ENCODE data around the gene PXDC1. TPM values are rescaled to one million over a fixed set of nuclear protein-coding genes. Genes with fewer than 3 reads are reported as not detected.

Gene PXDC1
- total and polyA plus RNA-seq, 12 donors, result 3.7 to 46.7 (median 22.5) TPM

DNA sequence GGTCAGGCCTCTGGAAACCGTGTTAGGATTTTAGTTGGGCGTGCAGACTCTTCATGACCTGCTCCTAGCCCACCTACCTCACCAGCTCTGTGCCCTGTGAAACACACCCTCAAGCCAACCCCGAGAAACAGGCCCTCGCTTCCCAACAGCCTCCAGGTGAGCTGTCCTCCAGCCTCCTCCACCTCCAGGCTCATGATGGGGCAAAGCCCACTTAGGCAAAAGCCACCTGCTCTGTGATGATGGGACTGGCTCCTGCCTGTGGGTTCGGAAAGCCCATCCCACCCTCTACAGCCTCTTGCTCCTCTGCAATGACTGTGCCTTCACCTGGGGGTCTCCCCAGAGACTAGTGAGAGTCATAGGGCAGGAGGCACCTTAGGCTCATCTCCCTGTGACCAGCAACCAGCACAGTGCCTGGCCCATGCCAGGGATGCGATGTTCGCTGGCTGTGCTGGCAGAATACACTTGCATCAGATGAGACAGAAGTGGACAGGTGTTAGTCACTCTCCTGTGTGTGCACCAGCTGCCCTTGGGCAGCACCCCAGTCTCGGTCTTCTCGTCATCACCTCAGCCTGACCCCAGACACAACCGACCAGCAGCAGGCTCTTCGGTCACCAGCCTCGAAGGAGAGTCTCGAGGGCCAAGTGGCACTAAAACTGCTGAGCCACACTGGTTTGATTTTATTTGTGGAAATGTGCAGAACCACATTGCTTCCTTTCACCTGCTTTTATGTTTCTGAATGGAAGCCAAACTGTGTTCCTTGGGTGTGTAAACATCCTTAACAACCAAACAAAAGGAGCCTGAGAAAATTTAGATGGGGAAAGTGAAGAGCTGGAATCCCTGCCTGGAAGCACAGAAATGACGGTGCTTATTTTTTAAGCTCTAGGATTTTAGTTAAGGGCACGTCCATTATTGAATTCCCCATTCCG lies 10.7 kb downstream of the PXDC1 start:
- WGBS, 4 donors, result 78 to 82% (median 82%) methylated on average over 16 of the region's 16 CpGs
- DNase-seq, result no peak
- TF ChIP-seq POLR2A (IDR thresholded peaks at IDR 0.05), result no peak
- TF ChIP-seq, protein P1, sequence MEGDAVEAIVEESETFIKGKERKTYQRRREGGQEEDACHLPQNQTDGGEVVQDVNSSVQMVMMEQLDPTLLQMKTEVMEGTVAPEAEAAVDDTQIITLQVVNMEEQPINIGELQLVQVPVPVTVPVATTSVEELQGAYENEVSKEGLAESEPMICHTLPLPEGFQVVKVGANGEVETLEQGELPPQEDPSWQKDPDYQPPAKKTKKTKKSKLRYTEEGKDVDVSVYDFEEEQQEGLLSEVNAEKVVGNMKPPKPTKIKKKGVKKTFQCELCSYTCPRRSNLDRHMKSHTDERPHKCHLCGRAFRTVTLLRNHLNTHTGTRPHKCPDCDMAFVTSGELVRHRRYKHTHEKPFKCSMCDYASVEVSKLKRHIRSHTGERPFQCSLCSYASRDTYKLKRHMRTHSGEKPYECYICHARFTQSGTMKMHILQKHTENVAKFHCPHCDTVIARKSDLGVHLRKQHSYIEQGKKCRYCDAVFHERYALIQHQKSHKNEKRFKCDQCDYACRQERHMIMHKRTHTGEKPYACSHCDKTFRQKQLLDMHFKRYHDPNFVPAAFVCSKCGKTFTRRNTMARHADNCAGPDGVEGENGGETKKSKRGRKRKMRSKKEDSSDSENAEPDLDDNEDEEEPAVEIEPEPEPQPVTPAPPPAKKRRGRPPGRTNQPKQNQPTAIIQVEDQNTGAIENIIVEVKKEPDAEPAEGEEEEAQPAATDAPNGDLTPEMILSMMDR (IDR thresholded peaks at IDR 0.05), result no peak
- intact Hi-C loops (cut with DNase I), result loop anchor here (5.0 to 10.0 kb wide), 4 partner anchors 146 to 274 kb away; no protein-coding TSS in a partner anchor
- Histone ChIP-seq H3K27ac (no peak overlapping the region), H3K27me3 (no peaks in the 10 kb centered on the region), H3K4me1 (replicated peaks in 1 of 2) (peaks cover 0 to 24% of the 10 kb centered on the region in 2 donors), H3K4me3 (no peak overlapping the region), H3K9me3 (replicated peaks in 1 of 3) (no peaks in the 10 kb centered on the region), H3K36me3 (replicated peaks in 1 of 2) (peaks cover 0 to 26% of the 10 kb centered on the region in 2 donors)

DNA sequence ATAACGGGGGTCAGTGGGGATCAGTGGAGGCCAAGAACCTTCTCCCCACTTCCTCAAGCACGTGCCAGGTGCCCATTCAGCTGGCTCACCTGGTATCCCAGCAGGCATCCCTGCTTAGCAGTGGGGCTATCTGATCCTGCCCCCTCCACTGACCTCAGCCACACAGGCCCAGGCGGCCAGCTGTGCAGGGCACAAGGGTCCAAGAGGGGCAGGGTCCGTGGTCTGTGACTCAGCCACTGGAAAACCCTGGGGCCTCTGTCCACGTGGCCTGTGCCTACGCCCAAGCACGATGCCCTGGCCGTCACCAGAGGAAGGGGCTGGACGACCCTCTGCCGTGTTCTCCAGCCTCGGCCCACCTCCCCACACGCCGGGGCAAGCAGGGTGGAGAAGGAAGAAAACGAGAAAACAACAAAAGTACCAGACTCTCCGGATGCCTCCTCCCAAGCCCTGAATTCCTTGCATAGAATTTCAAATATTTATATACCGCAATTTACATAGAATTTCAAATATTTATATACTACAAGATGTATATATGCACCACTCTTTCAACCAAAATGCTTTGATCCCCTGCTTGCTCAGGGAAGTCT lies 12.1 kb downstream of the PXDC1 start:
- peaks cover 0 to 24% of the 10 kb centered on the region in 2 donors for H3K4me1 ChIP-seq (replicated peaks in 1 of 2)
- no peak overlapping the region for H3K27ac ChIP-seq
- no peak overlapping the region for H3K4me3 ChIP-seq
- no peaks in the 10 kb centered on the region for H3K27me3 ChIP-seq
- intact Hi-C loops (cut with DNase I), result loop anchor here (10.0 kb wide), 2 partner anchors 325 to 605 kb away; no protein-coding TSS in a partner anchor
- no peak for DNase-seq
- peaks cover 0 to 26% of the 10 kb centered on the region in 2 donors for H3K36me3 ChIP-seq (replicated peaks in 1 of 2)
- TF ChIP-seq, protein P1 (IDR thresholded peaks at IDR 0.05), result no peak
- no peak for TF ChIP-seq POLR2A (IDR thresholded peaks at IDR 0.05)
- H3K9me3 ChIP-seq (replicated peaks in 1 of 3), result no peaks in the 10 kb centered on the region
- WGBS, 4 donors, result 71 to 81% (median 77%) methylated on average over 13 to 16 of the region's 16 CpGs

DNA sequence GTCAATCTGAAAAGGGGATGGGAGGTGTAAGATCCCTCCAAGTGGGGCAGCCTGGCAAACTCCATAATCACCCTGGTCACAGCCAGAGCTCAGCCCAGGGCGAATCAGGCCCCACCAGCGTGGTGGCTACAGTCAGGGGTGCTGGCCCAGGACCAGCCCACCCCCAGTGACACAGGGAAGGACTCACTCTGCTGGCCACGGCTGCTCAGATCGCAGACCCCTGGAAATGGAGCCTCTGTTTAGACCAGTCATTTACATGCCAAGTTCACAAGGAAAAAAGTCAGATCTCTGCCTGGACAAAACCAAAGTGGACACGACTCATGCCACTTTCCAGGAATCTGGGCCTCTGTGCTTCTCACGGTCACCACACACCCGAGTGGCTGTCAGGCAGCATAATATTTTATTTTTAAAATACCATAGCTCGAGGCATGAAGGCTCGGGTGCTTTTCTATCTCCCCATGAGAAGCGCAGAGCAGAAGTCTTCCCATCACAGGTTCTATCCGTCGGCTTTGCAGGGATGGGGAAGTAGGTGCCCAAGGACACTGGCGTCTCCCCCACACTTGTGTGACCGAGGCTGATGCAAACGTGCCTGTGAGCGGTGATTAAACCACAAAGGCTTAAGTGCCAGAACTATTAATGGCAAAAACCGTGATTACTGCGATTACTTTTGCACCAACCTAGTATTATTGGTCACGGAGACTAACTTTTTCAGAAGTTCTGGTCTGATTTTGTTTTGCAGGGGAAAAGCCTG lies 13.0 kb downstream of the PXDC1 start:
- Histone ChIP-seq H3K36me3 (replicated peaks in 1 of 2) (peaks cover 0 to 26% of the 10 kb centered on the region in 2 donors), H3K4me3 (no peak overlapping the region), H3K27ac (no peak overlapping the region), H3K27me3 (no peaks in the 10 kb centered on the region), H3K4me1 (replicated peaks in 1 of 2) (peaks cover 0 to 21% of the 10 kb centered on the region in 2 donors), H3K9me3 (replicated peaks in 1 of 3) (no peaks in the 10 kb centered on the region)
- no peak for DNase-seq
- intact Hi-C loops (cut with DNase I), result loop anchor here (10.0 kb wide), 2 partner anchors 324 to 604 kb away; no protein-coding TSS in a partner anchor
- WGBS, 4 donors, result 81 to 88% (median 84%) methylated on average over 19 of the region's 19 CpGs
- TF ChIP-seq POLR2A (IDR thresholded peaks at IDR 0.05), result no peak
- TF ChIP-seq, protein P1 (IDR thresholded peaks at IDR 0.05), result no peak

All from adrenal gland (tissue), 12 donors.